ENCODE data around the gene IGFBP2. TPM values are rescaled to one million over a fixed set of nuclear protein-coding genes. Genes with fewer than 3 reads are reported as not detected.

The IGFBP2 gene
- total RNA-seq, result 25.9 and 219 TPM in 2 replicates

GRCh38 chr2:216632952-216633615, at the start of gene IGFBP2:
TSS of gene IGFBP2 (plus strand) at chr2:216633420. CDS start at chr2:216633524, 104 bp downstream.

DNA sequence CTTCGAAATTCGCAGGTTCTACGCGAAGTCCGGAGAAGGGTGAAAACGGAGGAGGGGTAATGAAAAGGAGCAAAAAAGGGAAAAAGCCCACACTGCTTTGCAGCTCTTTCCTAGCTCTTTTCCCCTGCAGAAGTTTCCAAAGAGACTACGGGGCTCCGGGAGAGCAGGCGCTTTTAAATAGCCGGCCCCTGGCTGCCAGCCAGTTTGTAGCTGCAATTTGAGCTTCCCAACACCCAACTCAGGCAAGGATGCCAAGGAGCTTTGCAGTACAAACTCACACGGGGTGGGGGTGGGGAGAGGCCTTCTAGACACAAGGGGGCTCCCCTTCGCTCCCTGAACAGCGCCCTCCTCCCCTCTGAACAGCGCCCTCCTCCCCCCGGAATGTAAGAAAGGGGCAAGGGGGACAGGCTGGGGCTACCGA, 62.2 kb downstream of the IGFBP2 start, which contains the start of gene IGFBP5:
IGFBP5 (minus strand) TSS at position 149 of the 421 bp plus-strand sequence. CDS start 774 bp downstream, outside the sequence.

Other genes with a start within 250 kb of the IGFBP2 start
- 19.2 and 20.9 TPM in 2 replicates for gene SMARCAL1, start 220.9 kb upstream of the IGFBP2 start, total RNA-seq
- 1,138 and 1,508 TPM in 2 replicates for gene RPL37A, start 134.6 kb upstream of the IGFBP2 start, total RNA-seq
- gene IGFBP5, start 62.1 kb downstream of the IGFBP2 start, total RNA-seq, result 363 and 386 TPM in 2 replicates
- gene TNP1, start 226.6 kb downstream of the IGFBP2 start, total RNA-seq, result not detected in 2 replicates

Measured in regular cardiac myocyte (primary cell).